Measurements from ENCODE around the gene LRRC72.
A peak's percentile ranks its signal among the peaks of the same experiment; 100 is the strongest.
"Not testable (repeated sequence)": the region's sequence is repeated elsewhere in the genome, so short reads cannot be mapped to it uniquely, and the experiment has no call there.

The LRRC72 gene

DNA sequence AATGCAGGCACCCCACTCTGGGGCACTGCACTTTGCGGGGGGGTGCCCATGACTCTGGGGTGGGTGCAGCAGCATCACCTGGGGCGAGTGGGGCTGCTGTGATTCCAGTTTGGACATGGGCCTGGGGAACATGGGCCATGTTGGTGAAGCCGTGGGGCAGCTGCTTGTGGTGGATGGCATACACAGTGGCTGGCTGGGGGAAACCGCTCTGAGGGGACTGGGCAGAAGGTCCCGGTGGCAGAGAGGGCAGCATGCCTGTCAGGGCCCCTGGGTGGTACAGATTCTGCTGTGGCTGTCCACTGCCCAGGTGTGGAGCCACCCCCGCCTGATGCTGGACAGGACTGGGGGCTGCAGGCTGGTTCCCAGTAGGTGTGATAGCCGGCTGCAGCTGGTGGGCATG lies 57.2 kb downstream of the LRRC72 start:
- no peak for DNase-seq

GRCh38 chr7:16585540-16585939 lies 58.9 kb downstream of the LRRC72 start:
- DNase-seq = no peak

DNA sequence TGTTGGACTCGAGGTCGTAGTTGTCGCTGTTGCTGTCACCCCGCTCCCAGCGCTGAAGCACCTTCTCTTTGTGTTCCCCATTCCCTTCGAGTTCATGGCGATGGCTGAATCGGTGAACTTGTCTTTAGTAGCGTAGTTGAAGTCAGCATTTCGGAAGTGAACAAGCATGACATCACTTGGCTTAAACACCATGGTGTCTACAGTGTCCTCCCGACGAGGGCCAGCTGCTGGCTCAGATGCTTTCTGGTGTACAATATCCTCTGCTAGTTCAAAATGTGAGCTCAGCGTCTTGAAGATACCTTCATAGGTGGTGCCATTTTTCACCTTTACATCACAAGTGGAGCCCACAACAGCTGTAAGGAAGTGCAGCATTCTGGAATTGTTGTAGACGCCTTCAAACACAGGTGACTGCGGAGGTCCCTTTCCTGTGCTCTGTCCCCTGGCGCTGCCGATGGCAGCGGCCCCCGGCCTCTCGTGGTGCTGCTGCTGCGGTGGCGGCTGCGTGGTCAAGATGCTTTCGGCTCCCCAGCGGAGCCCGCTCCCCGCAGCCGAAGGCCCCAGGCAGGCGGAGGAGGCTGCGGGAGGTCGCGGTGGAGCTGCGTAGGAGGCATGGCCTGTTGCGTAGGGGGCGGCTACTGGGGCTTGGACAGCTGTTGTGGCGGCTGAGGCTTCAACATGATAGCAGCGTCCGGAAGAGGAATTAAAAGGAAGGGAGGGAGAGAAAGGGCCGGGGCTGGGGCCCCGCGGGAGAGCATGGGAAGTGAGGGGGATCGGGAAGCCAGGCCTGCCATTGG lies 59.7 kb downstream of the LRRC72 start:
- no peak for DNase-seq

DNA sequence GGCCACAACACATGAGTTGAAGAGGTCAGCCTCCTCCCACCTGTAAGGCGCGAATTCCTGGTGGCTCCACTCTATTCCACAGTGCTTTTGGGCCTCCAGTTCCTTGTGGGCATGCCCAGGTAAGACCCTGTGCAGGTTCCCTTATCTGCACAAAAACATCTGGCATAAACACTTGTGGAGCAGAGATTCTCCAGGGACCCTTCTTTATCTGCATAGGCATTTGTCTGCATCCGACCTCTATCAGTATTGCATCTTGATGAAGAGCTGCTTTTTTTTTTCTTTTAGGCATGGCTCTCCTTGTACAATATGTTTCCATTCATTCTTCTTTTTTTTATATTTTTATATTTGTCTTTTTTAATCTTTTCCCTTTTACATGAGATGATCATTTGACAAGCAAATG lies 60.5 kb downstream of the LRRC72 start:
- no peak for DNase-seq

- peak; percentile 60 for DNase-seq
Observed at GRCh38 chr7:16587790-16588189, 61.2 kb downstream of the LRRC72 start.

DNA sequence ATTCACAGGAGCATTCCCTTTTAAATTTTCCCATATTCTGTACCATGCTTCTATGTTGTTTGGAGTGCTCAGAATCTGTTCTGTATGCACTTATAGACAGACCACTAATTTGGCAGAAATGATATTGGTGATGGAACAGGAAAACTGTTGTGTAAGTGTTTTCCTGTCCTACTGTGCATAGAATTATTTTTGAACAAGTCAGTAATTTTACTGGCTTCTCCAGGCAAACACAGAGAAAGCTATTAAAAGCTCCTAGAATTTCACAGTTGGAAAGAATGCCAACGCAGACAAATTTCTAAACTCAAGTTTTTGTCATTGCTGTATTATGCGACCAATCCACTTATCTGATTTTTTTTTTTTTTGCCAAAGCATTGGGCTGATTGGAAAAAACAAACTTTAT lies 63.3 kb downstream of the LRRC72 start:
- no peak for DNase-seq

GRCh38 chr7:16590424-16590823 lies 63.8 kb downstream of the LRRC72 start:
- no peak for DNase-seq

GRCh38 chr7:16592395-16592794 lies 65.8 kb downstream of the LRRC72 start:
- no peak for DNase-seq

DNA sequence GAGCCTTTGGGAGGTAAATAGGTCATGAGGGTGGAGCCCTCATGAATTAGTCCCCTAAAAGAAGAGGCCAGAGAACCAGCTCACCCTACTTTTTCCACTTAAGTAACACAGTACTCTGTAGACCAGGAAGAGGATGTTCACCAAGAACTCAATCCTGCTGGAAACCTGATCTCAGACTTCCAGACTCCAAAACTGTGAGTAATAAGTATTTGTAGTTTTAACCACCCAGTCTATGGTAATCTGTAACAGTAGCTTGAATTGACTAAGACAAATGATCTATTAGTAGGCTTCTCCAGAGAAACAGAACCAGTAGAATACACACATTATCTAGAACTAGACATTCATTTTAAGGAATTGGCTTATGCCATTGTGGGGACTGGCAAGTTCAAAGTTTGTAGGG lies 67.4 kb downstream of the LRRC72 start:
- DNase-seq = no peak

GRCh38 chr7:16594676-16595075 lies 68.1 kb downstream of the LRRC72 start:
- DNase-seq = no peak

DNA sequence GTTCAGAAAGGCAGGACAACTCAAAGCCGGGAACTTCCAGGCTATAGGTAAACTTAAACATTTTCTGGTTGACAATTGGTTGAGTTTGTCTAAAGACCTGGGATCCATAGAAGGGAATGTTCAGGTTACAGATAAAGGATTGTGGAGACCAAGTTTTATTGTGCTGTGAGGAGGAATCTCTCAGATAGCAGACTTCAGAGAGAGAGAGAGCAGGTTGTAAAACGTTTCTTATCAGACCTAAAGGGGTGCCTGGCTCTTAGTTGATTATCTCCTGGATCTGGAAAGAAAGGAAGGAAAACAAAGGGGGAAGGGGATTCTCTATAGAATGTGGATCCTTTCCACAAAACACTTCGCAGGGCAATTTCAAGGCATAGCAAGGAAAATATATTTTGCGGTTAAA lies 69.0 kb downstream of the LRRC72 start:
- not testable (repeated sequence) for DNase-seq

- DNase-seq = no peak
Observed at GRCh38 chr7:16598015-16598414, 71.4 kb downstream of the LRRC72 start.

GRCh38 chr7:16599860-16600259 lies 73.2 kb downstream of the LRRC72 start:
- DNase-seq = no peak

GRCh38 chr7:16603633-16604032 lies 77.0 kb downstream of the LRRC72 start:
- DNase-seq = no peak

- DNase-seq = no peak
Observed at GRCh38 chr7:16604054-16604453, 77.4 kb downstream of the LRRC72 start.

- no peak for DNase-seq
Observed at GRCh38 chr7:16606704-16607103, 80.1 kb downstream of the LRRC72 start.

DNA sequence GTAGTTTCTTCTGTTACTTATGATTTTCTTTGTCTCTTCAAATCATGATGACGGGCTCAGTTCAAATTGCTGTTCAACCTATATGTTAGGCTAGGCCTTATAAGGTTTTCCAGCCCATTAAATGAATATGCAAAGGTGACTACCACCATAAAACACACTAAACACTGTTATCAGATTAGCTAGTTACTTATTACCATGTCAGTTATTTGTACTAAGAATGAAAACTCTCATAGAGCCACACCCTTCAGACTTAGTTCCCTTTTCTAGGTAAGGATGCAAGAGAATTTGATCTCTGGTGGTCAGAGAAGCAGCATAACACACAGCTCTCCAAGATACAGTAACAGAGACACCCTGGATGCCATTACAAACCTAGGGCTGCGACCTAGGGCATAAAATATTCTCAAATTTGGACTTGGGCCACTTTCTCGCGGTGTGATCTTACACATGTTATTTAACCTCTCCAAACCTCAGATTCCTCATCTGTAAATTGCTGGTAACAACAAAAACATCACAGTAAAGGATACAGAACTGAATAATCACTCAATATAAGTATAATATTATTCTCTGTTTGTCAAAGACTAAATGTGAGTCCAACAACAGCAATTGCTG lies 83.3 kb downstream of the LRRC72 start:
- DNase-seq = no peak

DNA sequence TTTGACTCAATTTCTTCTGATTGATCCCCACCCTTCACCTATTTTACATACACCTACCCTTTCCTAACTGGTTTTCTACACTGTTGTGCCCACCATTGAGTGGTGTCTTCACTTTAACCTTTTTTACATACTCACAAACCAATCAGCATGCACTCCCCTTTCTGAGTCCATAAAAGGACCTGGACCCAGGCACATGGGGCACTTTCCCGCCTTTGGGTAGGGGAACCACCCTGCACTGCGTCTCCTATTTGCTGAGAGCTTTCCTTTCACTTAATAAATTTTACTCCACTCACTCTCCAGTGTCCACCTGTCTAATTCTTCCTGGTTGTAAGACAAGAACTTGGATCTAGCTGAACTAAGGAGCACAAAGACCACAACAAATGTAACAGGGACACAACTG lies 85.1 kb downstream of the LRRC72 start:
- no peak for DNase-seq

DNA sequence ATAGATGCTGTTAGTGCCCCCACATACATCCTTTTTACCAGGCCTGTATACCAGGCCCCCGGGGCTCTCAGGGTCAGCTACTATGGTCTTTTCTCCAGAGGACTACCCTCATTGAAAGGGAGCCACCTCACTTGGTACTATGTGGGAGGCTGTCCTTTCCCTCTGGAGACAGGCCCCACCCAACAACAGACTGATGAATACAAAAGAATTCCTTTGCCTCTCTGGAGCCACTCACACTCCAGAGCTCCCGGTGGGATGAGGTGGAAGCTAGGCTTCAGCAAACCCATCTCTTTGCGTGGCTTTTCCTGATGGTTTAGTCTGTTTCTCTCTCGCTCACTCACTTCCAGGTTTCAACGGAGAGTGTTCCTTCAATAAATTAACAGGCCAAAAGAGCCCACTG lies 88.6 kb downstream of the LRRC72 start:
- no peak for DNase-seq

DNA sequence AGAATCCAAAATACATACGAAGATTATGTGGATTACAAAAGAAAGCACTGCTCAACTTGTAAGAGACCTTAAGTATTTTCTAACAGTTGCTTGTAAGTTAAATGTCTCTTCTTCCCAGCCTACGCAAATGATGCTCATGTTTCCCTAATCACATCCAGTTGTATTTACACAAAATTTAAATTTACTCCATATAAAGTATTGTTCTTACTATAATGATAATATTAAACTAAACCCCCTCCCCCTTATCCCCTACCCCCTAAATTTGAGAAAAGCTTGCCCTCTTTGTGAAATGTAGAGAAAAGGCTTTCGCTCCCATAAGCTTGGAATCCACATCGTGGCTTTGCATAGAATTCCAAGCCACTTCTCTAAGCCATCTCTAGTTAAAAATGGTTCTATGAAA lies 89.5 kb downstream of the LRRC72 start:
- DNase-seq = no peak

DNA sequence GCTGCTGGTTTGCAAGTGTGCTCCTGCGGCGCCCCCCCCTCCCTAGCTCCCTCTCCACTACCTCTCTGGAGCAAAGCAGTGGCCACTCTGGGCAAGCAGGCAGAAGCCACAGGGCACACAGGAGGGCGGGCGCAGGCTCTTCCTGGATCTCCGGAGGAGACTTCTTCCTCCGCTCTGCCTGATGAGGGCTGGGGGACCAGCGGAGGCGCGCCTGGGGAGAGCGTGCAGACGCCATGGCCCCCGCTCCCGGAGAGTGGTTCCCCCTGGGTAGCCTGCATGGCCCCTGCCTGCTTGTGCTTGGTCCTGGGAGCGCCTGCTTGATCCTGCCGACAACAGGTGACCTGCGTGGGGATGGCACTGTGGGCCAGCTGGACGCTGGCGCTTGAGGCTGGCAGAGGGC lies 89.9 kb downstream of the LRRC72 start:
- DNase-seq = no peak

DNA sequence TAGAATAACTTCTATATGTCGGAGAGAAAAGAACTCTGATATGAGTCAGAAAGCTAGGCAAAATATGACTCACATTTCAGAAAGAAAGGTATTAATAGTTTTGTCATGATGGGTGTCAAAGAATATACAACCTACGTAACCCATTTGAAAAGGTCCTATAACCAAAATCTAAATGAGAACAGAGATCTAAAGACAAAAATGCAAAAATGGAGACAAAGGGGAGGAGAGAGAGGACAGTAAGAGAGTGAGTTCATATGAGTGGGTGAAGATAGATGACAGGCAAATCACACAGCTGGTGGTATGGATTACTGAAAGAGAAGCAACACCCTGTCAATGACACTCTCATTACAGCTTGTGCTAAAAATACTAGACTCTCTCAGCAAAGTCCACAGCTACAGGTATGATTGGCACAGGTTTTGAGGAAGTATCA lies 93.4 kb downstream of the LRRC72 start:
- DNase-seq = no peak

DNA sequence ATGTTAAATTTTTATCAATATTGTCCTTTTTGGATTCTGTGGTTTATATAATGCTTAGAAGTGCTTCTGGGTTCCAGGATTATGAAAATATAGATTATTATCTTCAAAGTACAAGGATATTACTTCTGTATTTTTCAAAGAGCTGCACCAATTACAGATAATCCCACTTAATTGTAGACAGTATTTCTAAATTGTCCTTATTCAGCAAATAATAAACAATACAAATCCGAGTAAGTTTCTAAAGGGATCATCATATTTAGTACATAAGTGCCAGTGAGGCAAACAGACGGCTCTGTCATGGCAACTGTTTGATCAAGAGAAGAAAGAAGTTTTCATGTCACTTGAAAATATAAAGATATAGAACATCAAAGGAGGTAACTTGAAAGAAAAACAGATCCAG lies 99.8 kb downstream of the LRRC72 start:
- no peak for DNase-seq

GRCh38 chr7:16627236-16627635 lies 100.6 kb downstream of the LRRC72 start:
- no peak for DNase-seq

DNA sequence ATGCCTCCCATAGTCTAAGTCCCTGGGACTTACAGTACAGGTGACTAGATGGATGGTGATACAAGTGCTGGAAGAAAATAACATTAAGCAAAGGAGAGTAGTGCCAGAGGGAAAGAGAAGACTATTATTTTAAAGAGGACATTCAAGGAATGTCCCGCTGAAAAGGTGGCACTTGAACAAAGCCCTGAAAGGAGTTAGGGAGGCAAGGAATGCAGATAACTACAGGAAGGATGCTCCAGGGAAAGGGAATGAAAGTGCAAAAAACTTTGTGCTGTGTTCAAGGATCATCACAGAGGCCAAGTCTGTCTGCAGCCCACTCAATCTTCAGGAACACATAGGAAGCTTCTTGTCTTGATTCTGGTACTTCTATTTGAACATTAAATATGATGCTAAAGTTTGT lies 104.0 kb downstream of the LRRC72 start:
- no peak for DNase-seq

Measured in right hindlimb (tissue), 1 donor.